GM10248 (cell line): ENCODE data around the gene ZNF646.

ENCODE experiments used
- CTCF ChIA-PET: fragments of 300-600 bp; sonication (Branson Sonifier 250); formaldehyde crosslinking; extraction: SDS; loops from one replicate; lab custom pipeline; 2021; ENCODE audit warnings: antibody characterized with exemption; lab: Yijun Ruan, JAX
- POLR2A ChIA-PET: fragments of 350-650 bp; sonication (Branson Sonifier 250); formaldehyde crosslinking; extraction: SDS; loops from one replicate; lab custom pipeline; 2020; ENCODE audit warnings: antibody characterized with exemption; lab: Yijun Ruan, JAX
- DNase-seq: peaks from one replicate; pipeline ENCODE4 v3.0.0; 2012; ENCODE audit errors: extremely low spot score
- CTCF ChIP-seq: IDR thresholded peaks from 2 replicates; pipeline ENCODE4 v1.5.1; 2012; ENCODE audit warnings: mild to moderate bottlenecking, low read depth; ENCODE audit errors: extremely low read depth, missing control alignments, control extremely low read depth

Gene ZNF646

GRCh38 chr16:31108035-31108793 lies 34.0 kb downstream of the ZNF646 start, which contains the start of gene BCKDK:
Gene BCKDK (plus strand): TSS chr16:31108386. CDS start chr16:31109224, 838 bp downstream.
- no peak for TF ChIP-seq CTCF
- CTCF ChIA-PET: interaction anchor here (0.6 to 1.7 kb wide), 2 partner anchors 13 to 62 kb away, joined by 3 to 4 read pairs; no protein-coding TSS in a partner anchor
- POLR2A ChIA-PET: no interaction called here
- DNase-seq: peak; percentile 93

GRCh38 chr16:31108794-31109558 lies 34.8 kb downstream of the ZNF646 start:
- ChIA-PET CTCF (no interaction called here), POLR2A (no interaction called here)
- TF ChIP-seq CTCF: no peak
- DNase-seq: no peak

GRCh38 chr16:31109622-31110021 lies 35.4 kb downstream of the ZNF646 start:
- ChIA-PET POLR2A (no interaction called here), CTCF (interaction anchor here (0.6 to 2.5 kb wide), 2 partner anchors 9 to 33 kb away, joined by 3 to 7 read pairs; no protein-coding TSS in a partner anchor)
- no peak for DNase-seq
- no peak for TF ChIP-seq CTCF

GRCh38 chr16:31110106-31111034 lies 36.1 kb downstream of the ZNF646 start:
- no peak for DNase-seq
- ChIA-PET CTCF (interaction anchor here (0.6 to 2.5 kb wide), 2 partner anchors 10 to 32 kb away, joined by 3 to 7 read pairs; no protein-coding TSS in a partner anchor), POLR2A (no interaction called here)
- no peak for TF ChIP-seq CTCF

GRCh38 chr16:31111881-31112466 lies 37.8 kb downstream of the ZNF646 start:
- CTCF ChIA-PET: interaction anchor here (0.8 to 2.5 kb wide), 6 partner anchors 11 to 127 kb away, joined by 3 to 10 read pairs (median 4); partner anchors contain the start of gene HSD3B7
- TF ChIP-seq CTCF: no peak
- no peak for DNase-seq
- POLR2A ChIA-PET: interaction anchor here (2.8 kb wide), 1 partner anchor 68 kb away, joined by 13 read pairs; the partner anchor contains the start of gene FUS
